ENCODE results near the gene CRELD1. TPM values are rescaled to one million over a fixed set of nuclear protein-coding genes. Genes with fewer than 3 reads are reported as not detected.

Gene CRELD1
- total and polyA plus RNA-seq, 4 donors, result 12.6 to 31.1 (median 25.0) TPM

DNA sequence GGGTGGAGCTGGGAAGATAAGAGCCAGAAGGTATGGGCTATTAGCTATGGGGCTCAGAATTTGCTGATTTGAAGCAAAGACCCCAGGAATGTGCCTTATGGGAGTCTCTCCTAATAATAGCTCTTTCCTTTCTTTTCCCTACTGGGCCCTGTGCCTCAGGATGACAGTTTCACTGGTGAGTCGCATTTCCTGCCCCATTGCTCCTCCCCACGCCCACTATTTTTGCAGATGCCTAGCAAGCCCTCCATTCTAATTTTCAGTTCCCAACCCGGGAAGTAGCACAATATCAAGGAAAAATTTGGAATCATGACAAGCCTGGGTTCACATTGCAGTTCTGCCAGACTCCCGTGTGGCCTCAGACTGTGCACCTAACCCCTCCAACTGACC is 30.4 kb upstream of the CRELD1 start:
- Histone ChIP-seq H3K27ac (ENCODE audit: low read depth in 1 of 2, low read length in 2 of 2) (peak overlapping the region; percentile 9 to 26), H3K4me3 (ENCODE audit: low read depth in 1 of 3, low read length in 3 of 3) (no peak overlapping the region), H3K4me1 (ENCODE audit: control insufficient read depth in 4 of 4, insufficient read depth in 4 of 4, low read length in 3 of 4) (peaks cover 13 to 41% (median 37%) of the 10 kb centered on the region in 4 donors), H3K9me3 (ENCODE audit: control insufficient read depth in 4 of 4, low read length in 3 of 4) (no peaks in the 10 kb centered on the region), H3K27me3 (ENCODE audit: control insufficient read depth in 4 of 4, insufficient read depth in 4 of 4, low read length in 3 of 4) (no peaks in the 10 kb centered on the region), H3K36me3 (ENCODE audit: control insufficient read depth in 4 of 4, insufficient read depth in 3 of 4, low read depth in 1 of 4, low read length in 3 of 4) (no peaks in the 10 kb centered on the region), H3K9ac (ENCODE audit: low read depth in 1 of 2, low read length in 2 of 2) (no peak overlapping the region)
- TF ChIP-seq FOXA2 (IDR thresholded peaks at IDR 0.05) (no peak), EGR1 (IDR thresholded peaks at IDR 0.05; ENCODE audit: low read depth in 2 of 2) (no peak), RAD21 (IDR thresholded peaks at IDR 0.05) (no peak), GABPA (IDR thresholded peaks at IDR 0.05 in 1 of 2, conservative IDR thresholded peaks at IDR 0.05 in 1 of 2) (no peak), ATF3 (IDR thresholded peaks at IDR 0.05) (no peak), FOXA1 (IDR thresholded peaks at IDR 0.05) (no peak), HNF4A (conservative IDR thresholded peaks at IDR 0.05) (no peak), NR2F2 (IDR thresholded peaks at IDR 0.05) (no peak), SP1 (IDR thresholded peaks at IDR 0.05) (no peak), YY1 (IDR thresholded peaks at IDR 0.05) (no peak)
- TF ChIP-seq, protein P1, sequence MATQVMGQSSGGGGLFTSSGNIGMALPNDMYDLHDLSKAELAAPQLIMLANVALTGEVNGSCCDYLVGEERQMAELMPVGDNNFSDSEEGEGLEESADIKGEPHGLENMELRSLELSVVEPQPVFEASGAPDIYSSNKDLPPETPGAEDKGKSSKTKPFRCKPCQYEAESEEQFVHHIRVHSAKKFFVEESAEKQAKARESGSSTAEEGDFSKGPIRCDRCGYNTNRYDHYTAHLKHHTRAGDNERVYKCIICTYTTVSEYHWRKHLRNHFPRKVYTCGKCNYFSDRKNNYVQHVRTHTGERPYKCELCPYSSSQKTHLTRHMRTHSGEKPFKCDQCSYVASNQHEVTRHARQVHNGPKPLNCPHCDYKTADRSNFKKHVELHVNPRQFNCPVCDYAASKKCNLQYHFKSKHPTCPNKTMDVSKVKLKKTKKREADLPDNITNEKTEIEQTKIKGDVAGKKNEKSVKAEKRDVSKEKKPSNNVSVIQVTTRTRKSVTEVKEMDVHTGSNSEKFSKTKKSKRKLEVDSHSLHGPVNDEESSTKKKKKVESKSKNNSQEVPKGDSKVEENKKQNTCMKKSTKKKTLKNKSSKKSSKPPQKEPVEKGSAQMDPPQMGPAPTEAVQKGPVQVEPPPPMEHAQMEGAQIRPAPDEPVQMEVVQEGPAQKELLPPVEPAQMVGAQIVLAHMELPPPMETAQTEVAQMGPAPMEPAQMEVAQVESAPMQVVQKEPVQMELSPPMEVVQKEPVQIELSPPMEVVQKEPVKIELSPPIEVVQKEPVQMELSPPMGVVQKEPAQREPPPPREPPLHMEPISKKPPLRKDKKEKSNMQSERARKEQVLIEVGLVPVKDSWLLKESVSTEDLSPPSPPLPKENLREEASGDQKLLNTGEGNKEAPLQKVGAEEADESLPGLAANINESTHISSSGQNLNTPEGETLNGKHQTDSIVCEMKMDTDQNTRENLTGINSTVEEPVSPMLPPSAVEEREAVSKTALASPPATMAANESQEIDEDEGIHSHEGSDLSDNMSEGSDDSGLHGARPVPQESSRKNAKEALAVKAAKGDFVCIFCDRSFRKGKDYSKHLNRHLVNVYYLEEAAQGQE (IDR thresholded peaks at IDR 0.05), result no peak
- TF ChIP-seq, protein P2, sequence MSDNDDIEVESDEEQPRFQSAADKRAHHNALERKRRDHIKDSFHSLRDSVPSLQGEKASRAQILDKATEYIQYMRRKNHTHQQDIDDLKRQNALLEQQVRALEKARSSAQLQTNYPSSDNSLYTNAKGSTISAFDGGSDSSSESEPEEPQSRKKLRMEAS (IDR thresholded peaks at IDR 0.05), result no peak
- DNase-seq (ENCODE audit: low spot score), result no peak
- 34% methylated on average over 4 of the region's 4 CpGs for WGBS

- Histone ChIP-seq H3K27me3 (ENCODE audit: control insufficient read depth in 4 of 4, insufficient read depth in 4 of 4, low read length in 3 of 4) (no peaks in the 10 kb centered on the region), H3K4me3 (ENCODE audit: low read depth in 1 of 3, low read length in 3 of 3) (no peak overlapping the region), H3K27ac (ENCODE audit: low read depth in 1 of 2, low read length in 2 of 2) (no peak overlapping the region), H3K9ac (ENCODE audit: low read depth in 1 of 2, low read length in 2 of 2) (no peak overlapping the region), H3K36me3 (ENCODE audit: control insufficient read depth in 4 of 4, insufficient read depth in 3 of 4, low read depth in 1 of 4, low read length in 3 of 4) (no peaks in the 10 kb centered on the region), H3K4me1 (ENCODE audit: control insufficient read depth in 4 of 4, insufficient read depth in 4 of 4, low read length in 3 of 4) (peaks cover 12 to 41% (median 37%) of the 10 kb centered on the region in 4 donors), H3K9me3 (ENCODE audit: control insufficient read depth in 4 of 4, low read length in 3 of 4) (no peaks in the 10 kb centered on the region)
- WGBS, result 91% methylated on average over 4 of the region's 4 CpGs
- TF ChIP-seq FOXA2 (IDR thresholded peaks at IDR 0.05) (no peak), FOXA1 (IDR thresholded peaks at IDR 0.05) (no peak), SP1 (IDR thresholded peaks at IDR 0.05) (no peak), EGR1 (IDR thresholded peaks at IDR 0.05; ENCODE audit: low read depth in 2 of 2) (no peak), ATF3 (IDR thresholded peaks at IDR 0.05) (no peak), RAD21 (IDR thresholded peaks at IDR 0.05) (no peak), GABPA (IDR thresholded peaks at IDR 0.05 in 1 of 2, conservative IDR thresholded peaks at IDR 0.05 in 1 of 2) (no peak), HNF4G (IDR thresholded peaks at IDR 0.05) (no peak), CTCF (IDR thresholded peaks at IDR 0.05; ENCODE audit: low read depth, low read length, missing input control) (no peak), NR2F2 (IDR thresholded peaks at IDR 0.05) (no peak), YY1 (IDR thresholded peaks at IDR 0.05) (no peak), JUND (IDR thresholded peaks at IDR 0.05) (no peak), TAF1 (conservative IDR thresholded peaks at IDR 0.05) (no peak), HNF4A (conservative IDR thresholded peaks at IDR 0.05) (no peak), RXRA (IDR thresholded peaks at IDR 0.05) (no peak)
- TF ChIP-seq, protein P2 (IDR thresholded peaks at IDR 0.05), result no peak
- TF ChIP-seq, protein P1 (IDR thresholded peaks at IDR 0.05), result no peak
- TF ChIP-seq, protein P3, sequence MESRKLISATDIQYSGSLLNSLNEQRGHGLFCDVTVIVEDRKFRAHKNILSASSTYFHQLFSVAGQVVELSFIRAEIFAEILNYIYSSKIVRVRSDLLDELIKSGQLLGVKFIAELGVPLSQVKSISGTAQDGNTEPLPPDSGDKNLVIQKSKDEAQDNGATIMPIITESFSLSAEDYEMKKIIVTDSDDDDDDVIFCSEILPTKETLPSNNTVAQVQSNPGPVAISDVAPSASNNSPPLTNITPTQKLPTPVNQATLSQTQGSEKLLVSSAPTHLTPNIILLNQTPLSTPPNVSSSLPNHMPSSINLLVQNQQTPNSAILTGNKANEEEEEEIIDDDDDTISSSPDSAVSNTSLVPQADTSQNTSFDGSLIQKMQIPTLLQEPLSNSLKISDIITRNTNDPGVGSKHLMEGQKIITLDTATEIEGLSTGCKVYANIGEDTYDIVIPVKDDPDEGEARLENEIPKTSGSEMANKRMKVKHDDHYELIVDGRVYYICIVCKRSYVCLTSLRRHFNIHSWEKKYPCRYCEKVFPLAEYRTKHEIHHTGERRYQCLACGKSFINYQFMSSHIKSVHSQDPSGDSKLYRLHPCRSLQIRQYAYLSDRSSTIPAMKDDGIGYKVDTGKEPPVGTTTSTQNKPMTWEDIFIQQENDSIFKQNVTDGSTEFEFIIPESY (IDR thresholded peaks at IDR 0.05), result no peak
- DNase-seq (ENCODE audit: low spot score), result no peak
Measured at GRCh38 chr3:9903904-9904303, 29.7 kb upstream of the CRELD1 start.

Data from liver (tissue), 9 donors.